Thyroid gland (tissue), 4 donors: ENCODE data around the gene ADAMTS2.

ENCODE experiments used
- CTCF ChIP-seq, 6 experiments: fragments of 200-600 bp in 3 of 6; fragments of 450-650 bp in 3 of 6; sonication (generic) in 3 of 6; IDR thresholded peaks; one replicate each; pipeline ENCODE4 v1.5.1; 2016 to 2019; ENCODE audit warnings: antibody characterized with exemption in 6 of 6, mild to moderate bottlenecking in 2 of 6, inconsistent platforms in 1 of 6, moderate library complexity in 1 of 6
- POLR2A ChIP-seq, 2 donors: fragments of 450-650 bp; IDR thresholded peaks; one replicate each; pipeline ENCODE4 v1.6.1; 2017; ENCODE audit warnings: antibody characterized with exemption in 2 of 2, mild to moderate bottlenecking in 2 of 2, moderate library complexity in 1 of 2

- TF ChIP-seq CTCF (IDR thresholded peaks at IDR 0.05) (no peak), POLR2A (IDR thresholded peaks at IDR 0.05) (no peak)
Observed at GRCh38 chr5:179268399-179268952, 76.8 kb downstream of the ADAMTS2 start.
